Measurements from ENCODE around the gene JUP.
A peak's percentile ranks its signal among the peaks of the same experiment; 100 is the strongest.
"Not testable (repeated sequence)": the region's sequence is repeated elsewhere in the genome, so short reads cannot be mapped to it uniquely, and the experiment has no call there.

The JUP gene

GRCh38 chr17:41779954-41780353 lies 6.6 kb downstream of the JUP start:
- no peak overlapping the region for H3K4me3 ChIP-seq (ENCODE audit: low read depth, low read length)
- in situ Hi-C loops (cut with HindIII; ENCODE audit: low sequenced_read_pairs), result no loop called here
- DNase-seq (ENCODE audit: low read depth), result no peak
- TF ChIP-seq, protein P1, sequence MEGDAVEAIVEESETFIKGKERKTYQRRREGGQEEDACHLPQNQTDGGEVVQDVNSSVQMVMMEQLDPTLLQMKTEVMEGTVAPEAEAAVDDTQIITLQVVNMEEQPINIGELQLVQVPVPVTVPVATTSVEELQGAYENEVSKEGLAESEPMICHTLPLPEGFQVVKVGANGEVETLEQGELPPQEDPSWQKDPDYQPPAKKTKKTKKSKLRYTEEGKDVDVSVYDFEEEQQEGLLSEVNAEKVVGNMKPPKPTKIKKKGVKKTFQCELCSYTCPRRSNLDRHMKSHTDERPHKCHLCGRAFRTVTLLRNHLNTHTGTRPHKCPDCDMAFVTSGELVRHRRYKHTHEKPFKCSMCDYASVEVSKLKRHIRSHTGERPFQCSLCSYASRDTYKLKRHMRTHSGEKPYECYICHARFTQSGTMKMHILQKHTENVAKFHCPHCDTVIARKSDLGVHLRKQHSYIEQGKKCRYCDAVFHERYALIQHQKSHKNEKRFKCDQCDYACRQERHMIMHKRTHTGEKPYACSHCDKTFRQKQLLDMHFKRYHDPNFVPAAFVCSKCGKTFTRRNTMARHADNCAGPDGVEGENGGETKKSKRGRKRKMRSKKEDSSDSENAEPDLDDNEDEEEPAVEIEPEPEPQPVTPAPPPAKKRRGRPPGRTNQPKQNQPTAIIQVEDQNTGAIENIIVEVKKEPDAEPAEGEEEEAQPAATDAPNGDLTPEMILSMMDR (IDR thresholded peaks at IDR 0.05; ENCODE audit: low read depth, low read length, missing control alignments), result no peak

- in situ Hi-C loops (cut with HindIII; ENCODE audit: low sequenced_read_pairs), result no loop called here
- TF ChIP-seq, protein P1 (IDR thresholded peaks at IDR 0.05; ENCODE audit: low read depth, low read length, missing control alignments), result peak; percentile 5
- peak; percentile 94 for DNase-seq (ENCODE audit: low read depth)
- no peak overlapping the region for H3K4me3 ChIP-seq (ENCODE audit: low read depth, low read length)
These were observed 8.8 kb downstream of the JUP start for GRCh38 chr17:41777574-41778188.

GRCh38 chr17:41777157-41777573 lies 9.3 kb downstream of the JUP start:
- H3K4me3 ChIP-seq (ENCODE audit: low read depth, low read length), result no peak overlapping the region
- DNase-seq (ENCODE audit: low read depth), result no peak
- in situ Hi-C loops (cut with HindIII; ENCODE audit: low sequenced_read_pairs), result no loop called here
- TF ChIP-seq, protein P1 (IDR thresholded peaks at IDR 0.05; ENCODE audit: low read depth, low read length, missing control alignments), result peak; percentile 31

GRCh38 chr17:41776262-41776900 lies 10.1 kb downstream of the JUP start:
- in situ Hi-C loops (cut with HindIII; ENCODE audit: low sequenced_read_pairs); DNase-seq (ENCODE audit: low read depth): not testable (repeated sequence)

GRCh38 chr17:41775394-41776226 lies 10.9 kb downstream of the JUP start:
- in situ Hi-C loops (cut with HindIII; ENCODE audit: low sequenced_read_pairs), result no loop called here
- no peak overlapping the region for H3K4me3 ChIP-seq (ENCODE audit: low read depth, low read length)
- no peak for DNase-seq (ENCODE audit: low read depth)
- TF ChIP-seq, protein P1 (IDR thresholded peaks at IDR 0.05; ENCODE audit: low read depth, low read length, missing control alignments), result no peak

More at GRCh38 chr17:41776262-41776900, 10.1 kb downstream of the JUP start:
- not testable (repeated sequence) for H3K4me3 ChIP-seq (ENCODE audit: low read depth, low read length)

- DNase-seq (ENCODE audit: low read depth), result no peak
- TF ChIP-seq, protein P1 (IDR thresholded peaks at IDR 0.05; ENCODE audit: low read depth, low read length, missing control alignments), result no peak
- H3K4me3 ChIP-seq (ENCODE audit: low read depth, low read length), result no peak overlapping the region
- in situ Hi-C loops (cut with HindIII; ENCODE audit: low sequenced_read_pairs), result no loop called here
These were observed 12.7 kb downstream of the JUP start for GRCh38 chr17:41773731-41774193.

Data from astrocyte of the cerebellum (primary cell).